ENCODE measurements around the gene EML2. TPM values are rescaled to one million over a fixed set of nuclear protein-coding genes. Genes with fewer than 3 reads are reported as not detected.

The EML2 gene
- total RNA-seq, 1 donor, result 13.9 TPM

DNA sequence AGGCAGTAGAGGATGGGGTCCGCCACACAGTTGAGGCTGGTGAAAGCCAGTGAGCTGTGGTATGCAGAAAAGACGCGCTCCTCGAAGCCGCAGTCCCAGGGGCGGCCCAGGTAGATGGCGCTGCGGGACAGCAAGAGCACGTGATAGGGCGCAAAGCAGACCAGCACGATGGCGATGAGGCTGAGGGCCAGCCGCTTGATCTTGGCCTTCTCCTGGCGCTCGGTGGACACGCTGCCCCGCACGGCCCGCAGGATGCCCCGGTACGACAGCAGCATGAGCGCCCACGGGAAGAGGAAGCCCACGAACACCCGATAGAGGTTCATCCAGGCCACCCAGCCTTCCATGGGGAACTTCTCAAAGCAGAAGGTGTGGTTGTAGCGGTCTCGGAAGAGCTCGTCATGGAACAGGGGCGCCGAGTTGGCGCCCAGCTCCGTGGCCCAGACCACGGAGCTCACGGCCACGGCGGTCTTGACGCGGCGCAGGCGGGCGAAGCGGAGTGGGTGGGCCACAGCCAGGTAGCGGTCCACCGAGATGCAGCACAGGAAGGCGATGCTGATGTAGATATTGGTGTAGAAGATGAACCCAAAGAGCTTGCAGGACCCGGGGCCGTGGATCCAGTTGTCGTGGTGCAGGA is 48.1 kb downstream of the EML2 start:
- H3K4me3 ChIP-seq (ENCODE audit: low read length), result no peak overlapping the region
- peaks cover 2% of the 10 kb centered on the region for H3K27me3 ChIP-seq (ENCODE audit: insufficient read depth, low read length)
- H3K4me1 ChIP-seq (ENCODE audit: insufficient read depth, low read length), result no peaks in the 10 kb centered on the region
- no peaks in the 10 kb centered on the region for H3K9me3 ChIP-seq (ENCODE audit: low read depth, low read length)

DNA sequence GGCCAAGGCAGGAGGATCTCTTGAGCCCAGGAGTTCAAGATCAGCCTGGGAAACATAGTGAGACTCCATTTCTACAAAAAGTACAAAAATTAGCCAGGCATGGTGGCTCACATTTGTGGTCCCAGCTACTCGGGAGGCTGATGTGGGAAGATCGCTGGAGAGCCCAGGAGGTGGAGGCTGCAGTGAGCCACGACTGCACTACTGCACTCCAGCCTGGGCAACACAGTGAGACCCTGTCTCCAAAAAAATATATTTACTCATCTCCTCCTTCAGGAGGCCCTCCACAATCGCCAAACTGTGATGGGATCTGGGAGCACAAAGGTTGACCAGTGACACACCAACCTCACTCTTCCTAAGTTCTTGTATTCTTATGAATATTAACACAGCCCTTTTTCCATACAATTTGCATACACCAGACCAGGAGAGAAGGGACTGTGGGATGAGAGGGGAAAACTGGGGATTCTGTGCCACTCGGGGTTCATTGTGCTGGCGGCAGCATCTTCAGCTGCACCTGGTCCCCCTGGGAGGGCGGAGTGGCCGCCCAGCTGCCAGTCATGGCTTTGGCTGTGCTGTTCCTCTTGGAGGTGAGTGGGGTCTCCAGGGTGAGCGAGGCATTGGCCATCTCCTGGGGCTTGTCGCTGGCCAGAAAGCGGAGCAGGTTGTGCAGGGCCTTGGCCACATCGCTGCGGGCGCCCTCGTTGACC is 48.7 kb downstream of the EML2 start:
- Histone ChIP-seq H3K4me3 (ENCODE audit: low read length) (no peak overlapping the region), H3K4me1 (ENCODE audit: insufficient read depth, low read length) (peaks cover 1% of the 10 kb centered on the region), H3K27me3 (ENCODE audit: insufficient read depth, low read length) (peaks cover 2% of the 10 kb centered on the region), H3K9me3 (ENCODE audit: low read depth, low read length) (no peaks in the 10 kb centered on the region)

DNA sequence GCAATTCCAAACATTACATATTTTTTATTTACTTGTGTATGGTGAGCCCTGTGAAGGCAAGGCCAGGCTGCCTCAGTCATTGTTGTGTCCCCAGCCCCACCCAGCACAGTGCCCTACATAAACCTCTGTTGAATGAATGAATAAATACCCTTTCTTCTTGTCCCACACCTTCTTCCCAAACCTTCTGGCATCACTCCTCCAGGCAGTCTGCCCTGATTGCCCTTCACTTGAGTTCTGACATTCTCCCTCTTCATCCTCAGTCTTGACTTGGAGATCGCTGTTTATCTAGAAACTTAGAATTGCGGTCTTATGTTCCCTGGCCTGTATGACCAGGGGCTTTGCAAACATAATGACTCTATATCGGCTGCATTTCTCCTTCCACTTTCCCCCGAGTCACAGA is 49.4 kb downstream of the EML2 start:
- H3K9me3 ChIP-seq (ENCODE audit: low read depth, low read length), result no peaks in the 10 kb centered on the region
- no peak overlapping the region for H3K4me3 ChIP-seq (ENCODE audit: low read length)
- no peaks in the 10 kb centered on the region for H3K27me3 ChIP-seq (ENCODE audit: insufficient read depth, low read length)
- H3K4me1 ChIP-seq (ENCODE audit: insufficient read depth, low read length), result peaks cover 7% of the 10 kb centered on the region

DNA sequence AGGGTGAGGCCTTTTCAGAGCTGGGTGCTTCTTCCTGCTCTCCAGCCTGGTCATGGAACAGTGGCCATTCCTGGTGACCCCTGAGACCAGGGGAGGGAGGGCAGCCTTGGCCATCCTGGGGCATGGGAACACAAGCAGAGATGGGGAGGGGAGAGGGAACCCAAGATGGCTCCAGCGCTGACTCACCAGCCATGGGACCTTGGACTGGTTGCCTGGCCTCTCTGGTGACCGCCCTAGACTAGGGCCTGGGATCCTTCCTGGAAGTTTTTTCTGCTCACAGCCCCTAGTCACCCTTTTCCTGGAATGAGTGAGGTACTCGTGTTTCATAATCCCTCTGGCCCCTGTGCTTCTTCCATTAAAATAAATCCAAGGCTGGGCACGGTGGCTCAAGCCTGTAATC is 51.3 kb downstream of the EML2 start:
- Histone ChIP-seq H3K27me3 (ENCODE audit: insufficient read depth, low read length) (no peaks in the 10 kb centered on the region), H3K4me3 (ENCODE audit: low read length) (no peak overlapping the region), H3K9me3 (ENCODE audit: low read depth, low read length) (no peaks in the 10 kb centered on the region), H3K4me1 (ENCODE audit: insufficient read depth, low read length) (peaks cover 14% of the 10 kb centered on the region)

DNA sequence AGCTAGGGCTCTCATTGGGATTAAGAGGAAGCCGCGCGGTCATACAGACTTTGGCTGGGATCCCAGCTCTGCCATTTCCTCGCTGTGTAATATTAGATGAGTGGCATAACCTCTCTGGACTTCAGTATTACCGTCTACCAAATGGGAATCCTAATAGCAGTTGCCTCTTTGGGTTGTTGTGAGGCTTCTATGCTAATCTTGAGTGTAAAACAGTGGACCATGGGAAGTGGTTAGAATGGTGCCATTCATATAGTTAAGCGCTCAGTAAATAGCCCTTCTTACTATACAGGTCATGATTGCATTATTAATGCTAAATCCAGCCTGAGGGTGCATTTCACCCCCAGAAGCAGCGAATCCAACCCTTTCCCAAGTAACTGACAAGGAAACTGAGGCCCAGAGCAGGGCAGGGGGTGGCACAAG is 54.0 kb downstream of the EML2 start:
- no peaks in the 10 kb centered on the region for H3K27me3 ChIP-seq (ENCODE audit: insufficient read depth, low read length)
- H3K4me3 ChIP-seq (ENCODE audit: low read length), result peak overlapping the region; percentile 87
- no peaks in the 10 kb centered on the region for H3K9me3 ChIP-seq (ENCODE audit: low read depth, low read length)
- peaks cover 14% of the 10 kb centered on the region for H3K4me1 ChIP-seq (ENCODE audit: insufficient read depth, low read length)

DNA sequence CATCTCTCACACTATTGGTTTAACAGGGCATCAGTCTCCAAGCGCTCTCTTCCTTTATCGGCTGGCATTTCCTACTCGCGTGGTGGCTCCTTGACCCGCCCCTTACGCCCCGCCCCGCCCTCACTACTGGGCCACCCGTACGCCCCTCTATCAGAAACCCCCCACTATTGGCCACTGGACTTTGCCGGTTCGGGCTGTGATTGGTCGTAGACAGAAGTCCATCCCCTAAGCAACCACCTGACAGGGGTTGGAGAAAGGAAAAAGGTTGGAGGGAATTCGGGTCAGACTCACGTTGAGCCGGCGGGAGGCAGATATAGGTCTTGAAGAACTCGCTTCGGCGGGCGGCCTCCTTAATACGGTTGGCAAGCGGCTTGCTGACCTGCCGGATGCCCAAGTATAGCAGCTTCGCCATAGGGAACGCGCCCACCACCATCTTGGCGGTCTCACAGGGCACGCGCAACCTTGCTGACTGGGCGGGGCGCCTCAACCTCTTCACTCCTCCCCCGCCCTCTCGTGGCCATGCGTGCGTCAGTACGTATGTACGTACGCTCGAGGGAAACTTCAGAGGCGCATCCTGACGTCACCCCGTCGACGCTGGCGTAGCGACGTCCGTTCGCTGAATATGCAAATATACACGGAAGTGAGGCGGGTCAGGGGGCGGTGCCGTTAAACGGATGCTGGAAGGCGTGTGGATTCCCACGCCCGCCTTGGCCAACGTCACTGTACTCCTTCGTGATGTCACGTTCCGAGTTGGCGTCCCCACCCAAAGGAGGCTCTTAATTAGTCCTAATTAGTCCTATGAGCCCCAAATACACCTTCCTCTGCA is 54.7 kb downstream of the EML2 start, which contains the start of gene OPA3:
Gene OPA3 (minus strand): TSS at position 471 of the 826 bp plus-strand sequence. CDS start 38 bp downstream, at position 433.
- no peaks in the 10 kb centered on the region for H3K27me3 ChIP-seq (ENCODE audit: insufficient read depth, low read length)
- peaks cover 14% of the 10 kb centered on the region for H3K4me1 ChIP-seq (ENCODE audit: insufficient read depth, low read length)
- no peaks in the 10 kb centered on the region for H3K9me3 ChIP-seq (ENCODE audit: low read depth, low read length)
- peak within 1 kb of the TSS; percentile 87 for H3K4me3 ChIP-seq (ENCODE audit: low read length)

DNA sequence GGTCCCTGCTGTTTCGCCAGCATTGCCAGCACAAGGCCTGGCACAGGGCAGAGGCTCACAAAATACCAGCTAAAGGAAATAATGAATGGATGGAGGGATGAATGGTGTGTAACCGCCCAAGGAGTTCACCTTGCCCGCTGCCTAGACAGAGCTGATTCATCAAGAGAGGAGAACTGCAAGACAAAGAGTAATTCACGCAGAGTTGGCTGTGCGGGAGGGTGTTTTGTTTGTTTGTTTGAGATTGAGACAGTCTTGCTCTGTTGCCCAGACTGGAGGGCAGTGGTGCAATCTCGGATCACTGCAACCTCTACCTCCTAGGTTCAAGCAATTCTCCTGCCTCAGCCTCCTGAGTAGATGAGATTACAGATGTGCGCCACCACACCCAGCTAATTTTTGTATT is 57.6 kb downstream of the EML2 start:
- Histone ChIP-seq H3K9me3 (ENCODE audit: low read depth, low read length) (no peaks in the 10 kb centered on the region), H3K27me3 (ENCODE audit: insufficient read depth, low read length) (no peaks in the 10 kb centered on the region)

DNA sequence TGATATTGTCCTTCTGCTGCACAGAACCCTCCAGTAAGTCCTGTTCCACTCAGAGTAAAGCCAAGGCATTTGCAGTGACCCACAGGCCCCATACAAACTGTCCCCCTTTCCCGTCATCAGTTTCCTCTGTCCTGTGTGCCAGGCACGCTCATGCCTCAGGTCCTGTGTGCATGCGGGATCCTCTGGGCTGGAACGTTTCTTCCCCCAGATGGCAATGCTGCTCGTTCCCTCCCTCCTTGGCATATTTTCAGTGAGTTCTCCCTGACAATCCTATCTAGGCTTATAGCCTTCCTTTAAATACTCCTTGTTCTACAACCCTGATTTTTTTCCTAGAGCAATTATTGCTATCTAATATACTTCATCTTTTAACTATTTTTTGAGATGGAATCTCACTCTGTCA is 60.3 kb downstream of the EML2 start:
- Histone ChIP-seq H3K4me1 (ENCODE audit: insufficient read depth, low read length) (peaks cover 5% of the 10 kb centered on the region), H3K27me3 (ENCODE audit: insufficient read depth, low read length) (no peaks in the 10 kb centered on the region), H3K4me3 (ENCODE audit: low read length) (no peak overlapping the region), H3K9me3 (ENCODE audit: low read depth, low read length) (no peaks in the 10 kb centered on the region)

More for the DNA sequence above, 57.6 kb downstream of the EML2 start:
- H3K4me1 ChIP-seq (ENCODE audit: insufficient read depth, low read length), result peaks cover 14% of the 10 kb centered on the region
- no peak overlapping the region for H3K4me3 ChIP-seq (ENCODE audit: low read length)

DNA sequence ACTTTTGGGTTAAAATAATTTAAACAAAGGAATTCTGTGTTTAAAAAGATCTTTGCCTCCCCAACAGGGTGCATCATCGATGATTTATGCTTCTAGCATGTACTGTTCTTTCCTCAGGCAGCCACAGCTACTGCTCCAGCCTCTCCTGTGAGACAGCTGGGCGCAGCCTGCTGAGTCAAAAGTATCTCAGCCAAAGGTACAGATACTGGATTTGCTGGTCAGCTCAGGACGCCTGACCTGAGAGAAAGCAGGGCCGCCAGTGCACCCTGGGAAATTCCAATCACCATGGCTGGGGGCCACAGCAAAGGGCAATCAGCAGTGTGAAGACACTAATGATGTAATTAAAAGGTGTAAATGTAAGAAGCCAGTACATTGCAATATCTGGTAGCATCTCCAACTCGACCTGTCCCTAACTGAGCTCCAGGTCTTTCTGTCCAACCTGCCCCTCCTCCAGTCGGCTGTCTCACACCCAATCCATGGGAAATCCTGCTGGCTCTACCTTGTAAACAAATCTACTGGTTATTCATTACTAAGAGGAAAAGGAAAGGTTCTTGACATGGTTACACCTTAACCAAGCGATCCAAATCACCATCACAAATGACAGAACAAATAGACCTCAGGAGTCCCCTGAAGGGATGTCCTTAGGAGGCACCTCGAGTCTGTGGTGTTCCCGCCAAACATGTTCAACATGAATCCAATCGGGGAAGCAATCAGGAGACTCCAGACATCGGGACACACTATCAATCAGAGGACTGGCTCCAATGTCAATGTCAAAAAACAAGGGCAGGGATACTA is 61.9 kb downstream of the EML2 start:
- H3K27me3 ChIP-seq (ENCODE audit: insufficient read depth, low read length), result no peaks in the 10 kb centered on the region
- no peaks in the 10 kb centered on the region for H3K9me3 ChIP-seq (ENCODE audit: low read depth, low read length)
- no peak overlapping the region for H3K4me3 ChIP-seq (ENCODE audit: low read length)
- no peaks in the 10 kb centered on the region for H3K4me1 ChIP-seq (ENCODE audit: insufficient read depth, low read length)

DNA sequence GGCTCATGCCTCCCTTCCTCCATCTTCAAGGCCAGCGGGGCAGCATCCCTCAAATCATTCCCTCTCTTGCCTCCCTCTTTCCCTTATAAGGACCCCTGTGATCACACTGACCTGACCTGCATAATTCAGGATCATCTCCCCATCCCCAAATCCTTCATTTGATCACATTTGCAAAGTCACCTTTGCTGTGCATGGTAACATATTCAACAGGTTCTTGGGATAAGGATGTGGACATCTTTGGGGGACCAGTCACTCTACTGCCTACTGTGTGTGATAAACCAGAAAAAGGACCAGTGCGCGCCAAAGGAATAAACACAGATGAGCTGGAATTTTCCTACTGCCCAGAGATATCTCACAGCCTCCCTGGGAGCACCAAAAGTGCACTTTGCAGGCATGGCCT is 62.5 kb downstream of the EML2 start:
- Histone ChIP-seq H3K4me1 (ENCODE audit: insufficient read depth, low read length) (no peaks in the 10 kb centered on the region), H3K27me3 (ENCODE audit: insufficient read depth, low read length) (no peaks in the 10 kb centered on the region), H3K9me3 (ENCODE audit: low read depth, low read length) (no peaks in the 10 kb centered on the region), H3K4me3 (ENCODE audit: low read length) (no peak overlapping the region)

DNA sequence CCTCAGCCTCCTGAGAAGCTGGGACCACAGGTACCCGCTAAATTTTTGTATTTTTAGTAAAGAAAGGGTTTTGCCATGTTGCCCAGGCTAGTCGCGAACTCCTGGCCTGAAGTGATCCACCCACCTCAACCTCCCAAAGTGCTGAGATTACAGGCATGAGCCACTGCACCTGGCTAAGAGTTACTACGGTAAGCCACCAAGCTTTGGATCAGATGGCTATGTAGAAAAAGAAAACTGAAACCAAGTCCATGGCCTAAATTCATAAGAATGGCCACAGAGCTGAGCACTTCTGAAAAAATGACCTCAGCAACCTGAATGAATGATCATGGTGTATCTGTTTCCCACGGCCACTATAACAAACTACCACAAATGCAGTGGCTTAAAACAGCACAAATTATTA is 64.0 kb downstream of the EML2 start:
- no peaks in the 10 kb centered on the region for H3K27me3 ChIP-seq (ENCODE audit: insufficient read depth, low read length)
- no peak overlapping the region for H3K4me3 ChIP-seq (ENCODE audit: low read length)
- no peaks in the 10 kb centered on the region for H3K9me3 ChIP-seq (ENCODE audit: low read depth, low read length)
- H3K4me1 ChIP-seq (ENCODE audit: insufficient read depth, low read length), result no peaks in the 10 kb centered on the region

DNA sequence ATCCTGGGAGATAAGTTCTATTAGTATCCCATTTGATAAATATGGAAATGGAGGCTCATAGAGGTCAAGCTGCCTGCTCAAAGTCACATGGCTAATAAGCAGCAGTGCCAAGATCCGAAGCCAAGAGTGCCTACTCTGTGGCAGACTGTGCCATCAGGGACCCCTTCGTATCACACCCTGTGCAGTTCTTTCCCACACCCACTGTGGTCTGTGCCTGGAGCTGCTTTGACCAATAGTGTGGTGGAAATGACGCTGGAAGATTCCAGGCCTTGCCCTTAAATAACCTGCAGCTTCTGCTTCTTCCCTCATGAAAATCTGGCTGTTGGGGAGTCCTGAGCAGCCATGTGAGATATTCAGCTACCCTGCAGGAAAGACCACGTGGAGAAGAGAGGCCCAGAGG is 64.7 kb downstream of the EML2 start:
- H3K27me3 ChIP-seq (ENCODE audit: insufficient read depth, low read length), result no peaks in the 10 kb centered on the region
- no peaks in the 10 kb centered on the region for H3K9me3 ChIP-seq (ENCODE audit: low read depth, low read length)
- no peaks in the 10 kb centered on the region for H3K4me1 ChIP-seq (ENCODE audit: insufficient read depth, low read length)
- H3K4me3 ChIP-seq (ENCODE audit: low read length), result no peak overlapping the region

DNA sequence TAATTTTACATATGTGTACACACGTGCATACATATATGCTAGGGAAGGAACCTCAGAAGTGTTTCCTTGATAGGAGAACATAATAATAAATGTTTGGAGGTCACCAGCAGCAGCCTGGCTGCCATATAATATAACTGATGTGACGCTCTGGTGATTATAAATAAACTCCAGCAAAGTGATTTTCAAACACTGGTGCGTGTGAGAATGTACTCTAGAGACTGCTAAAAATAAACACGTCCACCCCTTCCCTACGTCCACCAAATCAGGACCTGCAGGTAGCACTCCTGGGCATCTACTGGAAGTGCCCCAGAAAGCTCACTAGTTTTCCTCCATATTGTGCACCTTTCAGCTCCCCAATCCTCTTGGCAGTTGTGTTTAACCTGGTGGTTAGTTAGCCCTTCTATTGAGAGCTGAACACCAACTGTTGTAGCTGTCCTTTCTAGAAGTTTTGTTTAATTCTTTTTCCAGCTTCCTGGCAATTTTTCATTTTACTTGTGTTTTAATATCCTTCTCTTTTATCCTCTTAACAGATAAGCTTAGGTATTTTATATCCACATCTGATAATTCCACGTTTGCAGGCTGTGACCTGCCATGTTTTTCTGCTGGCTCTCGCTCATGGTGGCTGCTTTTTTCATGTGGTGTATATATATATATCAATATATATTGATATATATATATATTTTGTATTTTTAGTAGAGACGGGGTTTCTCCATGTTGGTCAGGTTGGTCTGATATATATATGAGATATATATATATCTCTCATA is 67.6 kb downstream of the EML2 start:
- no peaks in the 10 kb centered on the region for H3K27me3 ChIP-seq (ENCODE audit: insufficient read depth, low read length)
- no peaks in the 10 kb centered on the region for H3K9me3 ChIP-seq (ENCODE audit: low read depth, low read length)
- H3K4me1 ChIP-seq (ENCODE audit: insufficient read depth, low read length), result no peaks in the 10 kb centered on the region
- H3K4me3 ChIP-seq (ENCODE audit: low read length), result no peak overlapping the region

All from mononuclear cell (primary cell).